ENCODE measurements around the gene NUMB. TPM values are rescaled to one million over a fixed set of nuclear protein-coding genes. Genes with fewer than 3 reads are reported as not detected.

Gene NUMB
- total and polyA plus RNA-seq, 9 donors: 32.9 to 78.2 (median 67.6) TPM

- Histone ChIP-seq H3K36me3 (no peaks in the 10 kb centered on the region), H3K9me3 (no peaks in the 10 kb centered on the region), H3K27me3 (no peaks in the 10 kb centered on the region), H3K4me1 (ENCODE audit: insufficient read depth) (no peaks in the 10 kb centered on the region), H3K4me3 (no peak overlapping the region), H3K27ac (no peak overlapping the region)
- 90 to 95% (median 91%) methylated on average over 2 of the region's 2 CpGs for WGBS, 3 donors
- intact Hi-C loops (cut with DNase I): no loop called here
- TF ChIP-seq EP300 (IDR thresholded peaks at IDR 0.05): no peak
- TF ChIP-seq POLR2A (IDR thresholded peaks at IDR 0.05): no peak
- TF ChIP-seq, protein P1, sequence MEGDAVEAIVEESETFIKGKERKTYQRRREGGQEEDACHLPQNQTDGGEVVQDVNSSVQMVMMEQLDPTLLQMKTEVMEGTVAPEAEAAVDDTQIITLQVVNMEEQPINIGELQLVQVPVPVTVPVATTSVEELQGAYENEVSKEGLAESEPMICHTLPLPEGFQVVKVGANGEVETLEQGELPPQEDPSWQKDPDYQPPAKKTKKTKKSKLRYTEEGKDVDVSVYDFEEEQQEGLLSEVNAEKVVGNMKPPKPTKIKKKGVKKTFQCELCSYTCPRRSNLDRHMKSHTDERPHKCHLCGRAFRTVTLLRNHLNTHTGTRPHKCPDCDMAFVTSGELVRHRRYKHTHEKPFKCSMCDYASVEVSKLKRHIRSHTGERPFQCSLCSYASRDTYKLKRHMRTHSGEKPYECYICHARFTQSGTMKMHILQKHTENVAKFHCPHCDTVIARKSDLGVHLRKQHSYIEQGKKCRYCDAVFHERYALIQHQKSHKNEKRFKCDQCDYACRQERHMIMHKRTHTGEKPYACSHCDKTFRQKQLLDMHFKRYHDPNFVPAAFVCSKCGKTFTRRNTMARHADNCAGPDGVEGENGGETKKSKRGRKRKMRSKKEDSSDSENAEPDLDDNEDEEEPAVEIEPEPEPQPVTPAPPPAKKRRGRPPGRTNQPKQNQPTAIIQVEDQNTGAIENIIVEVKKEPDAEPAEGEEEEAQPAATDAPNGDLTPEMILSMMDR (IDR thresholded peaks at IDR 0.05): no peak
- no peak for DNase-seq
These were observed 171.7 kb downstream of the NUMB start for GRCh38 chr14:73286598-73286997.

DNA sequence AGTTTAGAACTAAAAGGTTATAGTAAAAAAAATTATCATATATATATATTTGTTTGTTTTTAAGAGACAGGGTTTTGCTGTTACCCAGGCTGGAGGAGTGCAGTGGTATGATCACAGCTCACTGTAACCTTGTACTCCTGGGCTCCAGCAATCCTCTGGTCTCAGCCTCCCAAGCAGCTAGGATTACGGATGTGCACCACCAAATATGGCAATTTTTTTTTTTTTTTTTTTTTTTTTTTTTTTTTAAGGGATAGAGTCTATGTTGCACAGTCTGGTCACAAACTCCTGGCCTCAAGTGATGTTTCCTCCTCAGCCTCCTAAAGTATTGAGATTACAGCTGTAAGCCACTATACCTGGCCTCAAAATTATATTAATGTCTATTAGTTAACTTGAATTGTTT lies 172.4 kb downstream of the NUMB start:
- TF ChIP-seq POLR2A (IDR thresholded peaks at IDR 0.05): no peak
- TF ChIP-seq EP300 (IDR thresholded peaks at IDR 0.05): no peak
- TF ChIP-seq, protein P1 (IDR thresholded peaks at IDR 0.05): no peak
- Histone ChIP-seq H3K4me1 (ENCODE audit: insufficient read depth) (no peaks in the 10 kb centered on the region), H3K4me3 (no peak overlapping the region), H3K36me3 (no peaks in the 10 kb centered on the region), H3K27me3 (no peaks in the 10 kb centered on the region), H3K27ac (no peak overlapping the region), H3K9me3 (no peaks in the 10 kb centered on the region)
- intact Hi-C loops (cut with DNase I): no loop called here
- DNase-seq: no peak
- WGBS, 3 donors: 82 to 88% (median 87%) methylated on average over 1 of the region's 1 CpG

DNA sequence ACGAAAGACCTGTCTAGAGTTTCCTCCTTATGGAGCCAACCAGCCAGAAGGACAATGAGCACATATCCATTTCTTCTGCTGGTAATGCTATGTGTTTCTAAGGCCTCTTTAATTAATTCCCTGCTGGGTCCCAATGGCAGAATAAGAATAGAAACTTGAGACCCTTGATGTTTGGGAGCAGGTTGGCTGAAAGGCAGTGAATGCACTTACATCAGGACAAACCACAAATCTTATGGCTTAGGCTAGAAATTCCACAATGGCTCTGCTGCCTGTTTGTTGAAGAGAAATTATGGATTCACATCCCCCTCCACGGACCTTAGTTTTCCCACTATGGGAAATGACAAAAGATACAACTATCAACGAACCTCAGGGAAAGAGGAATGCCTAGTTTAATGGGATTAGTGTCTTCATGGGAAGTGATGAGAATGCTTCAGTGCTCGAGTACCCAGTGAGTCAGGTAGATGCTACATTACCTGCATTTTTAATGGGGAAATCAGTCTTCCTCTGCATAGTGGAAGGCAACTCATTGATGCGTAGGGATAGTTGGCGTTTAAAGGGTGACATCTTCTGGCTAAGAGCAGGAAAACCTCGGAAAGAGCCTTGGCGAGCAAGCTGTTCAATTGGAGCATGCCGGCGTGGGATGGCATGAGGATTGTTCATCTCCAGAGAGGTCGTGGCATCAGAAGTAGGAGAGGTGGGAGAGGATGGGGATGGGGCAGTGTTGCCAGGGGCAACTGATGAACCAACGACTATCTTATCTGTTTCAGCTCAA lies 174.6 kb downstream of the NUMB start:
- no peaks in the 10 kb centered on the region for H3K4me1 ChIP-seq (ENCODE audit: insufficient read depth)
- 45 to 46% (median 46%) methylated on average over 12 of the region's 12 CpGs for WGBS, 3 donors
- H3K27ac ChIP-seq: no peak overlapping the region
- intact Hi-C loops (cut with DNase I): no loop called here
- no peak overlapping the region for H3K4me3 ChIP-seq
- no peaks in the 10 kb centered on the region for H3K9me3 ChIP-seq
- DNase-seq: no peak
- H3K36me3 ChIP-seq: no peaks in the 10 kb centered on the region
- no peaks in the 10 kb centered on the region for H3K27me3 ChIP-seq
- no peak for TF ChIP-seq POLR2A (IDR thresholded peaks at IDR 0.05)
- TF ChIP-seq EP300 (IDR thresholded peaks at IDR 0.05): no peak
- TF ChIP-seq, protein P1 (IDR thresholded peaks at IDR 0.05): no peak

GRCh38 chr14:73280903-73281302 lies 177.4 kb downstream of the NUMB start:
- H3K36me3 ChIP-seq: no peaks in the 10 kb centered on the region
- intact Hi-C loops (cut with DNase I): no loop called here
- no peaks in the 10 kb centered on the region for H3K4me1 ChIP-seq (ENCODE audit: insufficient read depth)
- H3K27ac ChIP-seq: no peak overlapping the region
- no peaks in the 10 kb centered on the region for H3K27me3 ChIP-seq
- H3K9me3 ChIP-seq: no peaks in the 10 kb centered on the region
- DNase-seq: no peak
- TF ChIP-seq, protein P1 (IDR thresholded peaks at IDR 0.05): no peak
- TF ChIP-seq POLR2A (IDR thresholded peaks at IDR 0.05) (no peak), EP300 (IDR thresholded peaks at IDR 0.05) (no peak)
- 96 to 99% (median 97%) methylated on average over 5 of the region's 5 CpGs for WGBS, 3 donors
- no peak overlapping the region for H3K4me3 ChIP-seq
